Lung (tissue), 12 donors: Measurements from ENCODE around the gene GSG1L2. TPM values are rescaled to one million over a fixed set of nuclear protein-coding genes. Genes with fewer than 3 reads are reported as not detected.

ENCODE experiments used
- ATAC-seq: fragments of 200-7000 bp; cut with Tn5 transposase; one replicate; pipeline ENCODE4 v1.9.1; 2020; ENCODE audit warnings: moderate number of reproducible peaks; ENCODE audit not compliant: insufficient read depth, low FRiP score
- DNase-seq, 3 donors: peaks; one replicate each; pipeline ENCODE4 v3.0.0-alpha.2; 2013 to 2017
- H3K27ac ChIP-seq, 2 donors: one replicate each; pipeline ENCODE4 v1.5.1; 2013; ENCODE audit warnings: mild to moderate bottlenecking in 2 of 2, moderate library complexity in 2 of 2, control low read depth in 1 of 2, inconsistent platforms in 1 of 2, low read depth in 1 of 2, low read length in 1 of 2
- H3K27me3 ChIP-seq, 3 donors: one replicate each; pipeline ENCODE4 v1.5.1; 2013; ENCODE audit warnings: low read length in 2 of 3; ENCODE audit not compliant: control insufficient read depth in 3 of 3, insufficient read depth in 3 of 3
- H3K36me3 ChIP-seq, 4 donors: one replicate each; pipeline ENCODE4 v1.5.1; 2013; ENCODE audit warnings: low read length in 4 of 4, mild to moderate bottlenecking in 1 of 4, moderate library complexity in 1 of 4; ENCODE audit not compliant: control insufficient read depth in 4 of 4, insufficient read depth in 4 of 4
- H3K4me1 ChIP-seq, 5 donors: one replicate each; pipeline ENCODE4 v1.5.1; 2013; ENCODE audit warnings: low read length in 5 of 5, mild to moderate bottlenecking in 2 of 5, moderate library complexity in 1 of 5; ENCODE audit not compliant: control insufficient read depth in 5 of 5, insufficient read depth in 5 of 5
- H3K4me3 ChIP-seq: one replicate; pipeline ENCODE4 v1.5.1; 2013; ENCODE audit warnings: mild to moderate bottlenecking, control low read depth, moderate library complexity
- H3K9ac ChIP-seq, 2 donors: one replicate each; pipeline ENCODE4 v1.5.1; 2013; ENCODE audit warnings: low read length in 2 of 2, control low read depth in 1 of 2; ENCODE audit not compliant: insufficient read depth in 1 of 2
- H3K9me3 ChIP-seq, 4 donors: one replicate each; pipeline ENCODE4 v1.5.1; 2013; ENCODE audit warnings: low read length in 3 of 4, mild to moderate bottlenecking in 1 of 4, moderate library complexity in 1 of 4; ENCODE audit not compliant: control insufficient read depth in 4 of 4, insufficient read depth in 3 of 4
- CTCF ChIP-seq: IDR thresholded peaks from 2 replicates; pipeline ENCODE4 v1.5.1; 2012; ENCODE audit warnings: mild to moderate bottlenecking; ENCODE audit errors: control extremely low read depth, extremely low read depth
- WGBS, 2 donors: extraction: QIAGEN DNeasy Blood & Tissue Kit; methylation state at CpG; one replicate each; pipeline ENCODE4 v1.1.7; 2013; 5-methylcytosine and 5-hydroxymethylcytosine counted together
- polyA plus RNA-seq, 2 donors: library from polyadenylated mRNA; stranded (reverse); fragments of 200-250 nt; gene quantifications; one replicate each; pipeline ENCODE4 v1.2.1, GENCODE V29; 2013
- total RNA-seq, 2 donors: library from RNA; depleted of rRNA in 1 of 2; stranded (reverse); fragments of >200 nt in 1 of 2; gene quantifications; one replicate each; pipeline ENCODE4 v1.2.1, GENCODE V29; 2014 to 2021
- donor health status: control.
- donor health status: control.
- donor health status: Bipolar disorder and iron deficiency.
- donor health status: healthy.
- donor health status: DM: yes; HTN: yes; CAD: no.

Gene GSG1L2
- total and polyA plus RNA-seq, 4 donors: not detected

GRCh38 chr17:9854255-9854654 lies 32.4 kb upstream of the GSG1L2 start:
- H3K27ac ChIP-seq: no peak overlapping the region
- H3K36me3 ChIP-seq: no peaks in the 10 kb centered on the region
- DNase-seq (no peak), ATAC-seq (no peak)
- no peaks in the 10 kb centered on the region for H3K4me1 ChIP-seq
- H3K4me3 ChIP-seq: no peak overlapping the region
- 79 to 93% methylated on average over 5 of the region's 5 CpGs for WGBS, 2 donors
- no peaks in the 10 kb centered on the region for H3K27me3 ChIP-seq
- H3K9me3 ChIP-seq: peaks cover 0 to 7% (median 5%) of the 10 kb centered on the region in 4 donors
- no peak for TF ChIP-seq CTCF
- no peak overlapping the region for H3K9ac ChIP-seq

DNA sequence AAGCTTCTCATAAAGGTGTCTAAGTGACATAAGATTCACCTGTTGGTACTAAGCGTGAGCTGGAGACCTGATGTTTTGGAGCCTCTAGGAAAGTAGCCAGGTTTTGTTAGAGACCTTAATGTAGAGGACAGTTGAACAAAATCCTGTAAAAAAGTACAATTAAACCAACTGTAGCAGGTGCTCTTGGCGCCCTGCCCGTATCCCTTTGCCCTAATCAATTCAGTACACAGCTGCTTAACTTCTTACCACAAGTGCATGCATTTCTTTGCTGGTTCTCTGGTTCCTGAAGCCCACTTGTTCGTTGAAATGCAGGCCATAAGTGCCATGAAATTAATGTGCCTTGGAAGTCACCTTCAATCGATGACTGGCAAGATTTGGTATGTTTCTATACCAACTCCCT lies 28.3 kb upstream of the GSG1L2 start:
- DNase-seq (no peak), ATAC-seq (no peak)
- Histone ChIP-seq H3K27me3 (no peaks in the 10 kb centered on the region), H3K9me3 (peaks cover 0 to 2% (median 0%) of the 10 kb centered on the region in 4 donors), H3K4me3 (no peak overlapping the region), H3K27ac (no peak overlapping the region), H3K9ac (no peak overlapping the region), H3K4me1 (no peaks in the 10 kb centered on the region), H3K36me3 (no peaks in the 10 kb centered on the region)
- no peak for TF ChIP-seq CTCF
- 84 to 92% methylated on average over 5 of the region's 5 CpGs for WGBS, 2 donors

DNA sequence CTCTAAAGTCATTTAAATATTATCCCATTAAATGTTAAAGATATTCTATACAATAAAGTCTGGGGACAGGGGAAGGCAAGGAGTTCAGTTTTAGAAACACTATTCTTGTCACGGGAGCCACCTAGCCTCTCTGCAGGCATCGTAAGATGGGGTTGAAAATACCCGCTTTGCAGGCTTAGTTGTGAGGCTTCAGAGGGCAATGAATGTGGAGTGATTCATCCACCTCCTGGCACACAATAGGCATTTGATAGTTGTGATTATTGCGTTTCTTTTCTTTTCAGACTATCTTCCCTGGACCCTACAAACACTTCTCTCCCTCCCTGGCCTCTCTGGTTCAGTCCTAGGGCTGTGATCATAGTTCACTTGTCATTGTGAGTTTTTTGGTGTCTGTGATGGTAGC lies 23.4 kb upstream of the GSG1L2 start:
- H3K27me3 ChIP-seq: no peaks in the 10 kb centered on the region
- DNase-seq (no peak), ATAC-seq (no peak)
- H3K4me3 ChIP-seq: no peak overlapping the region
- WGBS, 2 donors: 90 to 95% methylated on average over 4 of the region's 4 CpGs
- no peaks in the 10 kb centered on the region for H3K36me3 ChIP-seq
- H3K4me1 ChIP-seq: peaks cover 0 to 13% (median 9%) of the 10 kb centered on the region in 5 donors
- no peak overlapping the region for H3K9ac ChIP-seq
- TF ChIP-seq CTCF: no peak
- no peak overlapping the region for H3K27ac ChIP-seq
- H3K9me3 ChIP-seq: peaks cover 0 to 2% (median 0%) of the 10 kb centered on the region in 4 donors

GRCh38 chr17:9844153-9844552 lies 22.3 kb upstream of the GSG1L2 start:
- no peak for ATAC-seq
- DNase-seq: no peak

More at GRCh38 chr17:9844153-9844552, 22.3 kb upstream of the GSG1L2 start:
- Histone ChIP-seq H3K36me3 (no peaks in the 10 kb centered on the region), H3K4me1 (peaks cover 0 to 13% (median 9%) of the 10 kb centered on the region in 5 donors), H3K27me3 (no peaks in the 10 kb centered on the region), H3K4me3 (no peak overlapping the region), H3K9ac (no peak overlapping the region), H3K9me3 (peaks cover 0 to 2% (median 0%) of the 10 kb centered on the region in 4 donors), H3K27ac (no peak overlapping the region)
- TF ChIP-seq CTCF: no peak
- WGBS, 2 donors: 86% methylated on average over 8 of the region's 8 CpGs
